Mesothelial cell of epicardium (in vitro differentiated cells): ENCODE data around the gene LMX1A. TPM values are rescaled to one million over a fixed set of nuclear protein-coding genes. Genes with fewer than 3 reads are reported as not detected.

Experiments used
- DNase-seq, 2 experiments: peaks; one replicate each; pipeline ENCODE4 v3.0.0; 2021; ENCODE audit warnings: low spot score in 2 of 2; ENCODE audit not compliant: unreplicated experiment in 2 of 2
- H3K27ac Mint-ChIP-seq: 2 replicates; pipeline ENCODE4 v1.8.0; 2021; ENCODE audit warnings: mixed read lengths
- H3K27me3 Mint-ChIP-seq: 2 replicates; pipeline ENCODE4 v1.8.0; 2021; ENCODE audit warnings: low read depth, mixed read lengths
- H3K36me3 Mint-ChIP-seq: 2 replicates; pipeline ENCODE4 v1.8.0; 2021; ENCODE audit warnings: mixed read lengths
- H3K4me1 Mint-ChIP-seq: 2 replicates; pipeline ENCODE4 v1.8.0; 2021; ENCODE audit warnings: mixed read lengths
- H3K4me3 Mint-ChIP-seq: 2 replicates; pipeline ENCODE4 v1.8.0; 2021; ENCODE audit warnings: mild to moderate bottlenecking, moderate library complexity, mixed read lengths
- H3K9me3 Mint-ChIP-seq: 2 replicates; pipeline ENCODE4 v1.8.0; 2021; ENCODE audit warnings: mixed read lengths
- total RNA-seq: library from RNA; stranded (reverse); gene quantifications from 3 replicates; pipeline ENCODE4 v1.2.1, GENCODE V29; 2021
- TF ChIP-seq, protein P1 (sequence below): fragments of 200-600 bp; sonication (generic); IDR thresholded peaks from one replicate; pipeline ENCODE4 v1.5.0; 2021; ENCODE audit warnings: antibody characterized with exemption; ENCODE audit not compliant: unreplicated experiment

The LMX1A gene
- total RNA-seq, 1 donor from 2014 or later: 0.18 TPM

DNA sequence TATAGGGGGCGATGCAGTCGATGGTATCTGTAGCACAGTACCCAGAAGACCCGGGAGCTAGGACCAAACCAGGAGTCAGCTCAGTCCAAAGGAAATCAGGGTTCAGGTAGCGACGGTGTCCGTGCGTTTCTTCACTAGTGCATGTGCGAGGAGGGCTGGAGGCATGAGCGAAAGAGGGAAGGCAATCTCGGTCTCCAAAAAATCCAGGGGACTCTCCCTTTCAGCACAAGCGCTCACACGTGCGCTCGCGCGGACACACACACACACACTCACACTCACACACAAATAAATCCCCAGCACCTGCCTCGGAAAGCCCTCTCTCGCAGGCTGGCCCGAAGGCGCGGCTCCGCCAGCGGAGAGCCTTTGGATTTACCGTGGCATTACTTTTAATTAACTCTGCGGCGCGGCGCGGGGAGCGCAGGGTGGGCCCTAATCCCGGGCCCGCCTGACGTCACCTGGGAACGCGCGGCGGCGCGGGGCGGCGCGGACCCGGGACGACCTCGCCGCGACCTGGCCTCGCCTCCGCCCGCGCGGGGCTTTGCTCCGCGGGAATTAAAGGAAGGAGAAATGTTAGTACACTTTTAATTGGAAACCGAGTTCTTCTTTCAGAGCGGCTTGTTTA, 121.2 kb downstream of the LMX1A start:
- Mint-ChIP-seq H3K4me1 (peaks cover 19% of the 10 kb centered on the region), H3K4me3 (peak overlapping the region; percentile 67), H3K36me3 (no peaks in the 10 kb centered on the region), H3K9me3 (no peaks in the 10 kb centered on the region), H3K27me3 (peaks cover 91% of the 10 kb centered on the region), H3K27ac (peak overlapping the region; percentile 27)
- TF ChIP-seq, protein P1, sequence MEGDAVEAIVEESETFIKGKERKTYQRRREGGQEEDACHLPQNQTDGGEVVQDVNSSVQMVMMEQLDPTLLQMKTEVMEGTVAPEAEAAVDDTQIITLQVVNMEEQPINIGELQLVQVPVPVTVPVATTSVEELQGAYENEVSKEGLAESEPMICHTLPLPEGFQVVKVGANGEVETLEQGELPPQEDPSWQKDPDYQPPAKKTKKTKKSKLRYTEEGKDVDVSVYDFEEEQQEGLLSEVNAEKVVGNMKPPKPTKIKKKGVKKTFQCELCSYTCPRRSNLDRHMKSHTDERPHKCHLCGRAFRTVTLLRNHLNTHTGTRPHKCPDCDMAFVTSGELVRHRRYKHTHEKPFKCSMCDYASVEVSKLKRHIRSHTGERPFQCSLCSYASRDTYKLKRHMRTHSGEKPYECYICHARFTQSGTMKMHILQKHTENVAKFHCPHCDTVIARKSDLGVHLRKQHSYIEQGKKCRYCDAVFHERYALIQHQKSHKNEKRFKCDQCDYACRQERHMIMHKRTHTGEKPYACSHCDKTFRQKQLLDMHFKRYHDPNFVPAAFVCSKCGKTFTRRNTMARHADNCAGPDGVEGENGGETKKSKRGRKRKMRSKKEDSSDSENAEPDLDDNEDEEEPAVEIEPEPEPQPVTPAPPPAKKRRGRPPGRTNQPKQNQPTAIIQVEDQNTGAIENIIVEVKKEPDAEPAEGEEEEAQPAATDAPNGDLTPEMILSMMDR: no peak
- DNase-seq: peak in 1 of 2 experiments; percentile 59

DNA sequence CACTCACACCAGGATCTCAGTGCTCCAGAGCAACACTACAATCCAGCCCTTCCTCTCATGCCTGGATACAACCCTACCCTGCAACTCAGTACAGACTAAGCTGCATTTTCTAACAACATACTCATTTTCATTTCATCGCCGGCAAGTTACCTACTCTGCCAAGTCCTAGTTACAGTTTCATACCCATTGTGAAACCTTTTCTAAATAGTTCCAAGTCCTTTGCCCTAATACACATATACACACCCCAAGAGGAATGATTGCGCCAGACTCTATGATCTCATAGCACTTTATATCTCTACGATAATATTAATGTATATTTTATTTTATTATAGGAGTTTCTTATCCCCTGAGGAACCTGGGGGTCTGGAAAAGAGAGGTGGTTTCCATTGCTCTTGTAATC, 122.4 kb downstream of the LMX1A start:
- no peak overlapping the region for H3K27ac Mint-ChIP-seq
- H3K4me3 Mint-ChIP-seq: no peak overlapping the region
- H3K27me3 Mint-ChIP-seq: peaks cover 88% of the 10 kb centered on the region
- H3K4me1 Mint-ChIP-seq: peaks cover 19% of the 10 kb centered on the region
- no peaks in the 10 kb centered on the region for H3K9me3 Mint-ChIP-seq
- no peak for DNase-seq
- TF ChIP-seq, protein P1: no peak
- no peaks in the 10 kb centered on the region for H3K36me3 Mint-ChIP-seq

DNA sequence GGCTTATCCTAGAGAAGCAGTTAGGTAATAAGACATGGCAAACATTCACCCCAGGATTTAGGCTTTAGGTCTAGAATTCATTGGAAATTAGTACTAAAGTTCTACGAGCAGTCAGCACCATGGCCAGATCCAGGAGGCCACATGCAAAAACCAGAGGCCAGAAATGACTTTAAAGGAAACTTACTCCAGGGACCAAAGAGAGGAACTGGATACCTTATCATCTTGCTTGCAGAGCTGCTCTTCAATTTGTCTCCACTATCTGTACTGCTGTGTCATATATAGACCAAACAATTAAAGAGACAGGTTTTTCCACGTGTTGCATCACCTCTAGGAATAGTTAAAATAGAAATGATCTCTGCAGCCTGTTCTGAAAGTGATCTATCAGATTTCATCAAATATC, 127.8 kb downstream of the LMX1A start:
- Mint-ChIP-seq H3K4me1 (no peaks in the 10 kb centered on the region), H3K36me3 (no peaks in the 10 kb centered on the region), H3K27ac (no peak overlapping the region), H3K9me3 (no peaks in the 10 kb centered on the region), H3K27me3 (peaks cover 76% of the 10 kb centered on the region), H3K4me3 (no peak overlapping the region)
- TF ChIP-seq, protein P1: no peak
- no peak for DNase-seq

DNA sequence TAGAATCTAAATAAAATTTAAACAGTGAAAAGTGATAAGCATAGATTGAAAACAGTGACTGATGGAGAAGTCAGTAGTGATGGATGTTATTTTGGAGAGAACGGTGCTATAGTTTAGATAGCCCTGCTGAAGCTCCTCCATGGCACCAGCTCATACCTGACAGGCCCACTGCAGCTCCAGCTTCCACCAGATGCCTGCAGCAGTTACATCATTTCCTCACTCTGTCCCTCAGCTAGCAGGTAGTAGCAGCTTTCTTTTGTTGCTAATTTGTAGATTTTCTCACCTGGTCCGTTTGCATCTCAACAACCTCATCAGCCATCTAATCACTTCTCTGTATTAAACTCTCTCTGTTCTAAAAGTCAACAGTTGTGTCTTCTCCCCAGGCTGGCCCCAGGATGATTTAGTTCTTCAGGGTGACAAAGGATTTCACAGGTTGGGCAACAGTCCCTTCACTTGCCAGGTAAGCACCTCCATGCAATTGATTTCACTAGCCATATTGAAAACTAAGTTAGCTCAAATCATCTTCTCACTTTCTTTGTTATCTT, 128.3 kb downstream of the LMX1A start:
- Mint-ChIP-seq H3K4me1 (peaks cover 4% of the 10 kb centered on the region), H3K27ac (no peak overlapping the region), H3K27me3 (peaks cover 71% of the 10 kb centered on the region), H3K9me3 (no peaks in the 10 kb centered on the region), H3K4me3 (no peak overlapping the region), H3K36me3 (no peaks in the 10 kb centered on the region)
- no peak for DNase-seq
- TF ChIP-seq, protein P1: no peak

DNA sequence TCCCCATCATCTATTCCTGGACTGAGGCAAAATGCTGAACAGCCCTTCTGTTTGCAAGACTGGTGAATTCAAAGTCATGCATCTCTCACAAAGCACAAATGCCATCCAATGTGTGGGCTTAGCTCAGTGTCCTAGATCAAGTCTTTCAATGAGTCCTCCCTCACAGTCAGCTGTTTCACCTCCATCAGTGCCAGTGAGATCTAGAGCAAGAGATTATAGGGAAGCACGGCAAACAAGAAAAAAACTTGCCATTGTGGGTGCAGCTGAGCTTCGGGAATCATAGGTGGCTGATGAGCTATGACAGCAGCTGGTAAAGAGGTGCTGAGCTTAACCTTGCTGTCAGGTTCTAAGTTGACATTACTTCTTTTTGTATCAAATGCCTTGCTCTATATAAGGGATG, 130.2 kb downstream of the LMX1A start:
- Mint-ChIP-seq H3K9me3 (no peaks in the 10 kb centered on the region), H3K4me3 (no peak overlapping the region), H3K27me3 (peaks cover 55% of the 10 kb centered on the region), H3K4me1 (peaks cover 23% of the 10 kb centered on the region), H3K27ac (no peak overlapping the region), H3K36me3 (no peaks in the 10 kb centered on the region)
- DNase-seq: no peak
- TF ChIP-seq, protein P1: no peak

DNA sequence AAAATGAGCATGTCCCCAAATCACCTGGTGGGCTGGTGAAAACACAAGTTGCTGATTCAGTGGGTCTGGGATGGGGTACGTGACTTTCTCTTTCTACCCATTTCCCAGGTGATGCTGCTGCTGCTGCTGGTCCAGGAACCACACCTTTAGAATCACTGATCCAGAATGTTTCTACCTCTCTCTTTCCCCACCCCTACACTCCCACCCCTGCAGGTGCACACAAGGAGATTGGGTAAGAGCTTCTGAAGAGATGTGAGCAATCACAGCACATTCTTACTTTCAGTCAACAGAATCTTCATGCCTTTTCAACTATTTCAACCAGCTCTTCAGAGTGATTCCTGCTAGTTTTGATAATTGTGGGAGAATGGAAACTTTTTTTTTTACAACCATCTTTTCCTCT, 130.9 kb downstream of the LMX1A start:
- Mint-ChIP-seq H3K36me3 (no peaks in the 10 kb centered on the region), H3K9me3 (no peaks in the 10 kb centered on the region), H3K27me3 (peaks cover 53% of the 10 kb centered on the region), H3K27ac (no peak overlapping the region), H3K4me3 (no peak overlapping the region), H3K4me1 (peaks cover 29% of the 10 kb centered on the region)
- no peak for DNase-seq
- TF ChIP-seq, protein P1: no peak
